ENCODE data around the gene DNASE1L2. TPM values are rescaled to one million over a fixed set of nuclear protein-coding genes. Genes with fewer than 3 reads are reported as not detected.

Gene DNASE1L2
- total RNA-seq, 2 experiments from 2014 or later: 6.6 to 9.8 TPM

DNA sequence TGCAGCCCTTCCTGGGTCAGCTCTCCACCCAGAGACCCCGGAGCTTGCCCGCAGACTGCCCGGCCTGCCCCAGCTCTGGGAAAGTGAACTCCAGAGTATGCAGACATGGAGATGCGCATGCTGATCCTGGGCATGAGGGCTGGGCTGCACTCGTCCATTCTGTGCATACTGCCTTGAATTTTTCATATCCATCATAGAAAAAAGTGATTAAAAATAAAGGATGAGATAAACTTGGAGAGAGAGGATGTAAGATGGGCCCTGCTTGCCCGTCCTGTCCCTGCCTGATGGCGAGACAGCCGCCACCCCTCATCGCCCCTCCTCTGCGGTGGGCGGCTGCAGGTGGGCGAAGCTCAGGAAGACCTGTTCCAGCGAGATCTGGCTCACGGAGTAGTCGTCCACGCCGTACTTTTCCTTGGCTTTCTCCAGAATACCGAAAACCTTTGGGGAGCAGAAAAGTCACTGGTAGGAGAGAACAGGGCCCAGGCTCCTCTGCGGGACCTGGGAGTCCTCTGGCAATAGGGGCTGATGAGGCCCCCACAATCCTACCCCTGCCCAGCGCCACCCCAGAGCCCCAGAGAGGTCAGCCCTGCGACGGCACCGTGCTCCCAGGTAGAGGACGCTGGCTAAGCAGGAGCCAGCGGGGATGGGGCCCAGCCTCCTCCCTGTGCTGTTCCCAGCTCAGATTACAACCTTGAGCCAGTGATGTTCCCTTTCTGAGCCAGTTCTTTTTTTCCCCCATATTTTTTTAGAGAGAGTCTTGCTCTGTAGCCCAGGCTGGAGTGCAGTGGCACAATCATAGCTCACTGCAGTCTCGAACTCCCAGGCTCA lies 40.3 kb downstream of the DNASE1L2 start:
- Histone ChIP-seq H3K27ac (ENCODE audit: low read depth, low read length, poor library complexity, severe bottlenecking) (no peak overlapping the region), H3K4me1 (ENCODE audit: insufficient read depth, low read length, poor library complexity, severe bottlenecking) (no peaks in the 10 kb centered on the region), H3K79me2 (ENCODE audit: insufficient read depth, low read depth, low read length) (no peaks in the 10 kb centered on the region), H3K4me3 (ENCODE audit: low read depth, low read length, poor library complexity, severe bottlenecking) (no peak overlapping the region), H3K4me2 (ENCODE audit: low read length) (no peak overlapping the region), H3K9me2 (ENCODE audit: insufficient read depth, low read length) (no peaks in the 10 kb centered on the region), H2AFZ (ENCODE audit: low read length) (no peak overlapping the region), H3K9me3 (ENCODE audit: low read length) (no peaks in the 10 kb centered on the region), H4K20me1 (ENCODE audit: insufficient read depth, low read length) (no peaks in the 10 kb centered on the region; the same call in 1 of the 2 replicates), H3K36me3 (ENCODE audit: insufficient read depth, low read length) (no peaks in the 10 kb centered on the region)
- POLR2A ChIA-PET: no interaction called here
- no TSS peak for BruUV-seq (replicated peaks)
- no peak for TF ChIP-seq EZH2phosphoT487 (IDR thresholded peaks at IDR 0.05; ENCODE audit: borderline replicate concordance, low read depth, low read length)
- TF ChIP-seq, protein P1, sequence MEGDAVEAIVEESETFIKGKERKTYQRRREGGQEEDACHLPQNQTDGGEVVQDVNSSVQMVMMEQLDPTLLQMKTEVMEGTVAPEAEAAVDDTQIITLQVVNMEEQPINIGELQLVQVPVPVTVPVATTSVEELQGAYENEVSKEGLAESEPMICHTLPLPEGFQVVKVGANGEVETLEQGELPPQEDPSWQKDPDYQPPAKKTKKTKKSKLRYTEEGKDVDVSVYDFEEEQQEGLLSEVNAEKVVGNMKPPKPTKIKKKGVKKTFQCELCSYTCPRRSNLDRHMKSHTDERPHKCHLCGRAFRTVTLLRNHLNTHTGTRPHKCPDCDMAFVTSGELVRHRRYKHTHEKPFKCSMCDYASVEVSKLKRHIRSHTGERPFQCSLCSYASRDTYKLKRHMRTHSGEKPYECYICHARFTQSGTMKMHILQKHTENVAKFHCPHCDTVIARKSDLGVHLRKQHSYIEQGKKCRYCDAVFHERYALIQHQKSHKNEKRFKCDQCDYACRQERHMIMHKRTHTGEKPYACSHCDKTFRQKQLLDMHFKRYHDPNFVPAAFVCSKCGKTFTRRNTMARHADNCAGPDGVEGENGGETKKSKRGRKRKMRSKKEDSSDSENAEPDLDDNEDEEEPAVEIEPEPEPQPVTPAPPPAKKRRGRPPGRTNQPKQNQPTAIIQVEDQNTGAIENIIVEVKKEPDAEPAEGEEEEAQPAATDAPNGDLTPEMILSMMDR (conservative IDR thresholded peaks at IDR 0.05; ENCODE audit: low read length): no peak
- DNase-seq (ENCODE audit: low spot score): no peak
- intact Hi-C loops (cut with micrococcal nuclease; ENCODE audit: unreplicated experiment): no loop called here
- CTCF ChIA-PET (ENCODE audit: unreplicated experiment): no interaction called here

DNA sequence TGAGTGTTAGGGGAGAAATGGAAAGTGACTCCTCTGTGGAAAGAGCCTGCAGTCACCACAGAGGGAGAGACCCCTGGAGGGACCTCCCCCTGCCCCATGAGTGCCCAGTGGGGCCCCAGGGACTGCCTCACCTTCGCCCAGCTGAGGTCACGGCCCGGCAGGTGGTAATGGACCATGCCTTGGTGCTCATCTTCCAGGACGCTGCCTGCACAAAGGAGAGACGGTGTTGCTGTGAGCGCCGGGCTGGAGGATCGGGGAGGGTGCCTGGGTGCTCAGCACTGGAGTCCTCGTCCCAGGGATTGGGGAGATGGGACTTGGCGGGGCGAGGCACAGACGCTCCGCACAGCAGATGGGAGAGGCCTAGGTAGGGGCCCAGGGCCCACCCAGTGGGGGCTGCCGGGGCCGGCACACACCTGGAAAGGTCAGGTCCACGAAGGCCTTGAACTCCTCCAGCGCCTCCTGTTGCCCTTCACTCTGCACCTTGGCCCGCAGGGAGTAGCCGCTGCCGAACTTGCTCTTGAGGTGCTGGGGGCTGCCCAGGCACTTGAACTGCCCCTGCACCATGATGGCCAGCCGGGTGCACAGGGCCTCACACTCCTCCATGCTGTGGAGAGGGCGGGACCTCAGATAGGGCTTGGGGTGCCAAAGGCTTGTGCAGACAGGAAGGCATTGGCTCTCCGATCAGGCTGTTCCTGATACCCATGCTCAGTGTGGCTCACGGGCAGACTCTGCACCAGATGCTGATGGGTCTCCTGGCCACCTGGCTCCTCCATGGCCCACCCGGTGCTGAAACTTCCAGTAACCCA lies 41.4 kb downstream of the DNASE1L2 start:
- Histone ChIP-seq H4K20me1 (ENCODE audit: insufficient read depth, low read length) (no peaks in the 10 kb centered on the region; the same call in 1 of the 2 replicates), H3K27ac (ENCODE audit: low read depth, low read length, poor library complexity, severe bottlenecking) (no peak overlapping the region), H3K36me3 (ENCODE audit: insufficient read depth, low read length) (no peaks in the 10 kb centered on the region), H3K4me2 (ENCODE audit: low read length) (no peak overlapping the region), H3K79me2 (ENCODE audit: insufficient read depth, low read depth, low read length) (no peaks in the 10 kb centered on the region), H3K9me2 (ENCODE audit: insufficient read depth, low read length) (no peaks in the 10 kb centered on the region), H2AFZ (ENCODE audit: low read length) (no peak overlapping the region), H3K4me3 (ENCODE audit: low read depth, low read length, poor library complexity, severe bottlenecking) (no peak overlapping the region), H3K9me3 (ENCODE audit: low read length) (no peaks in the 10 kb centered on the region), H3K4me1 (ENCODE audit: insufficient read depth, low read length, poor library complexity, severe bottlenecking) (no peaks in the 10 kb centered on the region)
- ChIA-PET POLR2A (no interaction called here), CTCF (ENCODE audit: unreplicated experiment) (no interaction called here)
- no peak for TF ChIP-seq EZH2phosphoT487 (IDR thresholded peaks at IDR 0.05; ENCODE audit: borderline replicate concordance, low read depth, low read length)
- TF ChIP-seq, protein P1 (conservative IDR thresholded peaks at IDR 0.05; ENCODE audit: low read length): no peak
- no peak for DNase-seq (ENCODE audit: low spot score)
- no TSS peak for BruUV-seq (replicated peaks)
- intact Hi-C loops (cut with micrococcal nuclease; ENCODE audit: unreplicated experiment): no loop called here

DNA sequence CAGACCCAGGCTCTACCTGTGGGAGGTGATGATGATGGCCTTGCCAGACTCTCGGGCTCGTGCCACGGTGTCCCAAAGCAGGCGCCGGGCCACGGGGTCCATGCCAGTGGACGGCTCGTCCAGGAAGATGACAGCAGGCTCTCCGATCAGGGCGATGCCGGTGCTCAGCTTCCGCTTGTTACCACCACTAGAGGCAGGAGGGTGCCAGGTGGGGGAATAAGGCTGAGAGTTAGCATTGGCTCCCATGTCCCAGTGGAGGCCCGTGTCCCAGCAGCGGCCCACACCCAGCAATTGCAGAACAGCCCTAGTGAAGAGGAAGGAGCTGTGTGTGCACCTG lies 42.0 kb downstream of the DNASE1L2 start:
- peak; percentile 34 for DNase-seq (ENCODE audit: low spot score)
- no peaks in the 10 kb centered on the region for H3K4me1 ChIP-seq (ENCODE audit: insufficient read depth, low read length, poor library complexity, severe bottlenecking)
- H4K20me1 ChIP-seq (ENCODE audit: insufficient read depth, low read length): no peaks in the 10 kb centered on the region; the same call in 1 of the 2 replicates
- no peaks in the 10 kb centered on the region for H3K9me3 ChIP-seq (ENCODE audit: low read length)
- no peaks in the 10 kb centered on the region for H3K9me2 ChIP-seq (ENCODE audit: insufficient read depth, low read length)
- H3K4me2 ChIP-seq (ENCODE audit: low read length): no peak overlapping the region
- H3K79me2 ChIP-seq (ENCODE audit: insufficient read depth, low read depth, low read length): no peaks in the 10 kb centered on the region
- no peak overlapping the region for H3K27ac ChIP-seq (ENCODE audit: low read depth, low read length, poor library complexity, severe bottlenecking)
- H2AFZ ChIP-seq (ENCODE audit: low read length): no peak overlapping the region
- no peaks in the 10 kb centered on the region for H3K36me3 ChIP-seq (ENCODE audit: insufficient read depth, low read length)
- H3K4me3 ChIP-seq (ENCODE audit: low read depth, low read length, poor library complexity, severe bottlenecking): no peak overlapping the region
- BruUV-seq (replicated peaks): no TSS peak
- TF ChIP-seq, protein P1 (conservative IDR thresholded peaks at IDR 0.05; ENCODE audit: low read length): peak; percentile 59
- no peak for TF ChIP-seq EZH2phosphoT487 (IDR thresholded peaks at IDR 0.05; ENCODE audit: borderline replicate concordance, low read depth, low read length)
- ChIA-PET POLR2A (no interaction called here), CTCF (ENCODE audit: unreplicated experiment) (no interaction called here)
- intact Hi-C loops (cut with micrococcal nuclease; ENCODE audit: unreplicated experiment): no loop called here

Measured in OCI-LY7 (cell line).